Gastrocnemius medialis (tissue), 4 donors: ENCODE results near the gene SMAD4.

Source experiments
- POLR2A ChIP-seq, 2 donors: fragments of 450-650 bp; IDR thresholded peaks; one replicate each; pipeline ENCODE4 v1.6.1; 2017; ENCODE audit warnings: antibody characterized with exemption in 2 of 2, mild to moderate bottlenecking in 2 of 2, moderate library complexity in 2 of 2
- TF ChIP-seq, protein P1 (sequence below), 5 experiments: fragments of 450-650 bp in 3 of 5; fragments of 200-600 bp in 2 of 5; sonication (generic) in 2 of 5; IDR thresholded peaks in 4 of 5; conservative IDR thresholded peaks in 1 of 5; 1 replicate in 4 of 5; 2 replicates in 1 of 5; pipeline ENCODE4 v1.5.1; 2016 to 2019; ENCODE audit warnings: antibody characterized with exemption in 5 of 5, mild to moderate bottlenecking in 3 of 5, moderate library complexity in 3 of 5

DNA sequence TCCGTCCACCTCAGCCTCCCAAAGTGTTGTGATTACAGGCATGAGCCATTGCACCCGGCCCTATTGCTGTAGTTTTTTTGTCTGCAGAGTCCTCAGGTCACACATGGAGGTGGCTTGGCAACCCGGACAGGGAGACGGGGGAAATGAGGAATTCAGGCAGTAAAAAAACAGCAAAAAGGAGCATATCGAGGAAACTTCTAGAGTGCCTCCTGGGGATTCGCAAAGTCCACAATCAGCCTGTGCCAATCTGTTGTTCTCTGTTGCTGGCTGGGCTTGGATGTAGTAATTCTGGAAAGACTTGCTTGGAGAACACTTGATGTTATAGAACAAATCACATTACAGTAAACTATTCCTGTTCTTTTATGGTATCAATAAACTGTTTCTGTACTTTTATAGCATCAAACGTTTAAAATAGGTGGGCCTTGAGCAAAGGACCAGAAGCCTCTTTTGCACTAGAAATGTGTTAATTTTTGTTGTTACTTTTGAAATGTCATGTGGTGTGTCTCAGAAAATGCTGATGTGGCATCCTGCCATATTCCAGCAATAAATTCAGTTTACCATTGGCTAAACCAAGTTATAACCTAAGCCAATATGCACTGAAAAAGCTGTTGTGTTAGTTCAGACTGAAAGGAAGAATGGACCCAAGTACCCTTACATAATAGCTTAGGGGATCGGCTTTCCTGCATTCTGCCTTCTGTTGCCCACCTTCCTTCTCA lies 47.8 kb upstream of the SMAD4 start:
- TF ChIP-seq, protein P1, sequence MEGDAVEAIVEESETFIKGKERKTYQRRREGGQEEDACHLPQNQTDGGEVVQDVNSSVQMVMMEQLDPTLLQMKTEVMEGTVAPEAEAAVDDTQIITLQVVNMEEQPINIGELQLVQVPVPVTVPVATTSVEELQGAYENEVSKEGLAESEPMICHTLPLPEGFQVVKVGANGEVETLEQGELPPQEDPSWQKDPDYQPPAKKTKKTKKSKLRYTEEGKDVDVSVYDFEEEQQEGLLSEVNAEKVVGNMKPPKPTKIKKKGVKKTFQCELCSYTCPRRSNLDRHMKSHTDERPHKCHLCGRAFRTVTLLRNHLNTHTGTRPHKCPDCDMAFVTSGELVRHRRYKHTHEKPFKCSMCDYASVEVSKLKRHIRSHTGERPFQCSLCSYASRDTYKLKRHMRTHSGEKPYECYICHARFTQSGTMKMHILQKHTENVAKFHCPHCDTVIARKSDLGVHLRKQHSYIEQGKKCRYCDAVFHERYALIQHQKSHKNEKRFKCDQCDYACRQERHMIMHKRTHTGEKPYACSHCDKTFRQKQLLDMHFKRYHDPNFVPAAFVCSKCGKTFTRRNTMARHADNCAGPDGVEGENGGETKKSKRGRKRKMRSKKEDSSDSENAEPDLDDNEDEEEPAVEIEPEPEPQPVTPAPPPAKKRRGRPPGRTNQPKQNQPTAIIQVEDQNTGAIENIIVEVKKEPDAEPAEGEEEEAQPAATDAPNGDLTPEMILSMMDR (IDR thresholded peaks at IDR 0.05 in 4 of 5, conservative IDR thresholded peaks at IDR 0.05 in 1 of 5), result no peak
- TF ChIP-seq POLR2A (IDR thresholded peaks at IDR 0.05), result no peak
